GM19239 (cell line): ENCODE results near the gene CFAP299.

Experiments
- DNase-seq: peaks from one replicate; pipeline ENCODE4 v3.0.0; 2011; ENCODE audit warnings: low spot score; ENCODE audit not compliant: insufficient read length
- FAIRE-seq: peaks from 2 replicates; lab custom pipeline; 2011; peaks lifted over from hg19 to GRCh38; lab: Jason Lieb, UNC

CFAP299 gene

DNA sequence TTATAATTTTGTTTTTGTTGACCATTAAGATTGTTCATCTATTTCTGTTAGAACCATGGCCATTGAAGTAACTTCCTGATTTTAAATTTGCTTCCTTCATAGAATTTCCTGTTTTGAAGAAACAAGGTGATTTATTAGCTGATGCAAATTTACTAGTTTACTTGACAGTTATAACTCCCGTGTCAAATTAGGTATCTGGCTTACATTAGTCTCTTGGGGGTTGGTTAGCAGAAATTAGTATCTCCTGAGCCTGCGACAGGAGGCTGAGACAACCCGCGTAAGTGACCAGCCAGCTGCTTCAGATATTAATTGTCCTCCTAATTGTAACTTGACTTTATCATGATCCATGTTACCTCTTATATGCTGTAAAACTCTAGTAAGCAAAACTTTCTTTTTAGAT, 154.3 kb downstream of the CFAP299 start:
- no peak for DNase-seq
- FAIRE-seq, result no peak

DNA sequence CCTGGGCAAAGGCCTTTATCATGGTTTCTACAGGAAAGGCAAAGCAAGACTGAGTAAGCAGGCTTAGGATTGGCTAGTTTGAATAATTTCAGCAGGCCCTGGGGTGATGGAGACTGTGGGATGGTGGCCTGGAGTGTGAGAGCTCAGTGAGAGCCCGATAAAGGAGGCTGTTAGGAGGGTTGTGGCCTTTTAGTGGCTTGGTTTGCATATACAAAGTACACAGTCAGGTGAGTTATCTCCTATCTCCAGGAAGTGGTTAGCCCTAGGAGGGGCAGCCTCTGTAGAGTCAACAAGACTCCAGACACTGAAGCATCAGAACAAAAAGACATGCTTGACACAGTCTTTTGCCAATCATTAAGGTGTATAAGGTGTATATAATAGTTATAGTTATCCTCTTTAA, 157.2 kb downstream of the CFAP299 start:
- FAIRE-seq (no peak), DNase-seq (no peak)

DNA sequence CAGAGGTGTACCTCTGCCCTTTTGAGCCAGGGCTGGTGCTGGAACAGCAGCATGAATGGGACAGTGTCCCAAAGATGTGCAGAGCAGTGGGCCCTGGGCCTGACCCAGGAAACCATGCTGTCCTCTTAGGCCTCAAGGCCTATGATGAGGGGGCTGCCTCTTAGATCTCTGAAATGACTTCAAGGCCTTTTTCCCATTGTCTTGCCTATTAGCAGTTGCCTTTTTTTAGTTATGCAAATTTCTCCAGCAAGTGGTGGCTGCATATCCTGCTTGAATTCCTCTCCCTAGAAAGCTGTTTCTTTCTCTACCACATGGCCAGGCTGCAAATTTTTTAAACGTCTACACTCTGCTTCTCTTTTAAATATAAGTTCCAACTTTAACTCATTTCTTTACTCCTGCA, 160.3 kb downstream of the CFAP299 start:
- DNase-seq (no peak), FAIRE-seq (no peak)

DNA sequence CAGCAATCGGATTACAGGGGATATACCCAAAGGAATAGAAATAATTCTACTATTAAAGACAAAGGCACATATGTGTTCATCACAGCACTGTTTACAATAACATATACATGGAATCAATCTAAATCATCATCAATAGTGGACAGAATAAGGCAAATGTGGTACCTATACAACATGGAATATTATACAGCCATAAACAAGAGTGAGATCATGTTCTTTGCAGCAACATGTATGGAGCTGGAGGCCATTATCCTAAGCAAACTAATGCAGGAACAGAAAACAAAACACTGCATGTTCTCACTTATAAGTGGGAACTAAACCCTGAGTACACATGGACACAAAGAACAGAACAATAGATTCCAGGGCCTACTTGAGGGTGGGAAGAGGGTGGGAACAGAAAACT, 163.2 kb downstream of the CFAP299 start:
- FAIRE-seq, result no peak
- no peak for DNase-seq

DNA sequence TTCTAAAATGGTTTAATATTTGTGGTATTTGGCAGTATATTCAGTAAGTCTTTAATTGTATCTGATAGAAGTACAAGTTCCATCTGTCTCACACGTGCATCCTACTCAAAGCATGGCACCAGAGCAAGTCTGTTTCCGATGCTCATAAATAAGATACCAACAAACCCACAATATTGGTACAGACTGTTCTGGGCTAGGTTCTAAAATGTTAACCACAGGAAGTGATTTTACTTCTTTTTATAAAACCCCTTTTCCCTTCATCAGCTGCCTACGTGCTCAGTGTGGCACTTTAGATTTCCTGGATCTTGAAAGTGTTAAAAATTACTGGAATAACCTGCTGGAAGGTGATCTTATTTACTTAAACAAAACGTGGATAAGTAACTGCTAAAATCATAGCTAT, 165.1 kb downstream of the CFAP299 start:
- DNase-seq (no peak), FAIRE-seq (no peak)

DNA sequence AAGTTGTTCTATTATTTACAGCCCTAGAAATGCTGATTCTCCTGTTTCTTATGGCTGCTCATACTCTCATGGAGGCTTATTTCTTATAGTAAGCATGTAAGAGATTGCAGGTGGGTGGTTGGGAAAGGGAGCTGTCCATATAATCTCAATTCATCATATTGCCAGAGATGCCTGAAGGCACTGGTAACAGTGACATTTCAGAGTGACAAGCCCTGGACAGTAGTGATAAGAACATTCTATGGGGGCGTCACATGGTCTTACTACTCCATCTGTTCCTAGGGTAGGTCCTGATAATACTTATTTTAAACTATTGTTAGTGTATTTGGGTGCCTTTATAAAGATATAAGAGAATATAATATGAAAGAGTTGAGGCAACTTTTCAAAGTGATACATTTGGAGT, 171.5 kb downstream of the CFAP299 start:
- FAIRE-seq, result no peak

DNA sequence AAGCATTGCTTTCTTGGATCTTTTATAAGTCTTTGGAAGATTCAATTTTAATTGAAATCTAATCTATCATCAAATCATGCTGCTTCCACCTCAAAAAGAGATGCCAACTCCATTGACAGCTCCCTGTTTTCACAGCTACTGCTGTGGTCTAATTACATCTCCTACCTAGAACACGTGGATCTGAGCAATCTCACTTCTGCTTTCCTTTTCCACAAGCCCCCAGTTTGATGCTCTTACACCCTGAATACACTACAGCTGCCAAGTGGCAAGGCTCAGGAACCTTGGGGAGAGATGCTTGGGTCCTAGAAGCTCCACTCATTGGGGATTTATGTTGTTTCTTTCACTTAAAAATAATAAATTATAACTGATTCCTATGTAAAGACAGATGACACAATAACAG, 172.0 kb downstream of the CFAP299 start:
- no peak for DNase-seq
- no peak for FAIRE-seq

More for the DNA sequence above, 171.5 kb downstream of the CFAP299 start:
- DNase-seq, result no peak

DNA sequence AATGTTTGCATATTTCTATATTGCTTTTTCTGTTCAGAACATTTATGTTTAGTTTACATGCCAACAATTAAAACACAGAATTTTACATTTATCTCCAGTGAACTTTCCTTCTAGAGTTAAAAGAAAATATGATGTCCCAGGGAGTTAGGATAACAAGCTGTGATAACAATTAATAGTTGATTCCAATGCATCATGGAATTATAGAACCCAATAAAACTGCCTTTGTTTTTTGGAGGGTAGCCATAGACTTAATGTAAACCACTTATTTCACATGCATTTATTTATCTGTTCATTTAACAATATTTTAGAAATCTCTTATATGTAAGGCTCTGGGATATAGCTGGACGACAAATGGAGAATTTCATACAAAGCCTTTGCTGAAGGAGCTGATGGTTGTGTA, 180.0 kb downstream of the CFAP299 start:
- DNase-seq (no peak), FAIRE-seq (no peak)

DNA sequence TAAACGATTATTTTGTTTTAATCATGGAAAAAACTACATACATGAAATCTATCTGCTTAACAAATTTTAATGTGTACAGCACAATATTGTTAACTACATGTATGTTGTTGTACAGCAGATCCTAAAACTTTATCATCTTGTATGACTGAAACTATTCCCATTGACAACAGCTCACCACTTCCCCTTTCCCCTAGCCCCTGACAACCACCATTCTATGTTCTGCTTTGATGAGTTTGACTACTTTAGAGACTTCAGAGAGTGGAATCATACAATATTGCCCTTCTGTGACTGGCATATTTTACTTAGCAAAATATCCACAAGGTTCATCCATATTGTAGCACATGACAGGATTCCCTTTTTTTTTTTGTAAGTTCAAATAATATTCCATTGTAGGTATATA, 185.9 kb downstream of the CFAP299 start:
- FAIRE-seq, result no peak
- no peak for DNase-seq

DNA sequence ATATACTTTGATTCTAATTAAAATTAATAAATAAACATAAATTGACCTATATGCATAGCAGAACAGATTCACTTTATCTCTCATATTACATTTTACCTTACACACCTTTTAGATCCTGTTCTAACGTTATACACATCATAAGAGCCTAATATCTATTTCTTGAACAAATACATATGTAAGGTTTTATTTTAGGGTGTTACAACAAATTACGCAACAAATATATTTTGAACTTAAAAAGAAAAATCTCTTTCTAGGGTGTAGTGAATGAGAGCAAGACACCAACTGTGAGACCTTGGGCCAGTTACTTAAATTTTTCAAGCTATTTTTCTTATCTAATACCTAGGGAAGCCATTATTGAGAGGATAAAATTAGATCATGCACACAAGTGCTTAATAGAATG, 191.2 kb downstream of the CFAP299 start:
- FAIRE-seq (no peak), DNase-seq (no peak)

DNA sequence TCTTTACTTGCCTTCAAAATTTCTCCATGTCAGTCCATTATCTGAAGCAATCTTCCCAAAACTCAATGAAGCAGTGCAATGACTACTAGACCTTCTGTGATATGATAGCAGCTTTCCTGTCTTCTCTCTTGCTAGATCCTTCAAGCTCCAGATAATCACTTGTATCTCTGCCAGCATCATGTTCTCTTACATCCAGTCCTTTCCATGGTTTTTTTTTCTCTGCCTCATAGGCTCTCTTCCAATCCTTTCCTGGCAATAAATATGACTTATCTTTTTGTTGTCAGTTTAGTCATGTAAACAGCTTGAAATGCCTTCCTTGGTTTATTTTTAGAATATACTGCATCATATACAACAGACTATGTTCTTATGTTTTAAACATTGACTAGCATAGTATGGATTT, 193.5 kb downstream of the CFAP299 start:
- DNase-seq (no peak), FAIRE-seq (no peak)

DNA sequence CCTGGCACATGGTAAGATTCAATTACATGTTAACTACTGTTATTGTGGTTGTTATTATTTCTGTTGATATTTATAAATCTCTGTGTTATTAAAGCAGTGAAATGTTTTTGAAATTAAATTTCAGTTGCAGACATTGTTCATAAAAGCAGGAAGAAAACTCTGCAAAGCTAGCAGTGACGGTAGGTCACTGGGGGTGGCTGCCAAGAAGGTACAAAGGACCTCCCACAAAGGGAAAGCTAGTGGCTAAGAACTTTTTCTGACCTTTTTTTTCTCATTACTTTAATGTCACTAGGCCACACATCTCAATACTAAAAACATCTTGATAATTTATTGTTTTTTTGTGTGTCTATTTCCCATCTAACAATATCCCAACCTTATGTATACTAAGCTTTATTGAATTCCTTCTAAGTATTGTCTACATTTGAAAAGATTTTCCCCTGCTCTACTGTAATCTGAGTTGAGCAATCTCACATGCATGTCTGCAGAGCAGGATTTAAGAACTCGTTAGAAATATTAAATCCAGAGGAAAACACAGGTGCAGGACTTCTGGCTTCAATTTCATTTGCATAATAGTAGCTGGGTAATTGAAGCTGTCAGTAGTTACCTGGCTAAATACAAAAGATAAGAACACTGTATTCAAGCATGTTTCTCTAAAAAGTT, 197.3 kb downstream of the CFAP299 start:
- FAIRE-seq (no peak), DNase-seq (no peak)

DNA sequence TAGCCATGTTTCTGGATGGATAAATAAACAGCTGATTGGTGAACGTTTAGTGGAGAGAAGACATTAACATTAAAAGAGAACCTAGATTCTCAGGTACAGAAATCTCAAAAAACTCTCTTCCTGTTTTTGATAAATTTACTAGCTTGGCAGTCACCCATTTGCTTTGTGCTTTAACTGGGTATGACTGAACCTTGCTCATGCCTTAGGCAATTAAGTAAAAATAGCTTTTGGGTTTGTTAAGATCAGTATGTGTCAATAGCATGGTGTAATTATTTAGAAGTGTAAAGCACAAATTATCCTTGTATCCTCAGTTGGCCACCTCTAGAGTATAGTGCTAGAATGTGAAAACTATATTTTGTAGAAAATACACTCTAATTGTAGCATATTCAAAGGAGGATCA, 200.0 kb downstream of the CFAP299 start:
- no peak for FAIRE-seq
- DNase-seq, result no peak

DNA sequence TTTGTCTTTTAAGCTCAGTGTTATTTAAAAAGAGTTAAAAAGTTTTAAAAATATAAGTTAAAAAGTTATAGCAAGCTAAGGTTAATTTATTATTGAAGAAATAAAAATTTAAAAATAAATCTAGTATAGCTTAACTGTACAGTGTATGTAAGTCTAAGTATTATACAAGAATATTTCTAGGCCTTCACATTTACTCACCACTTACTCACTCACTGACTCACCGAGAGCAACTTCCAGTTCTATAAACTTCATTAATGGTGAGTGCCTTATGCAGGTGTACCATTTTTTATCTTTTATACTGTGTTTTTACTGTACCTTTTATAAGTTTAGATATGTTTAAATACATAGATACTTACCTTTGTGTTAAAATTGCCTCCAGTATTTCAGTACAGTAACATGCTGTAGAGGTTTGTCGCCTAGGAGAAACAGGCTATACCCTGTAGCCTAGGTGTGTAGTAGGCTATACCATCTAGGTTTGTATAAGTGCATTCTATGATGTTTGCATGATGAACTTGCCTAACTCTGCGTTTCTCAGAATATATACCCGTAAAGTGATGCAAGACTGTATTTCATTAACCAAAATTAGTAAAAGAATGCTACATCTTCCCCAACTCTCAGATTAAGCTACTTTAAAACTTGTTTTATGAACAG, 202.9 kb downstream of the CFAP299 start:
- FAIRE-seq, result no peak
- no peak for DNase-seq

DNA sequence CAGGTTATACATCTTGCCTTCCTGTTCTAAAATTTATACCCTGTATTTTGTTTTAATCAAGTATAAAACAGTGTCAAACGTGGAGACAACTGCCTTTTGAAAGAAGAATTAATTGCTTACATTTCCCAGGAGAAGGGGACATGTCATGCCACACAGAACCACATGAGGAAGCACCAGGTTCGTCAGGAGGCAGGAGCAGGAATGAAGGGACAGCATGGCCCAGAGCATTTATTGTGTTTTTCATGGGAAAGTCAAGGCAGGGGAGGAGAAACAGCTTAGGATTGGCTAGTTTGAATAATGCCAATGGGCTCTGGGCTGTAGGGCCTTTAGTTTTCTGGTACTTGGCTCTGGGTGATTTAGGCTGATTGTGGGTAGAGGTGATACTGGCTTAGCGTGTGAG, 203.7 kb downstream of the CFAP299 start:
- no peak for DNase-seq

DNA sequence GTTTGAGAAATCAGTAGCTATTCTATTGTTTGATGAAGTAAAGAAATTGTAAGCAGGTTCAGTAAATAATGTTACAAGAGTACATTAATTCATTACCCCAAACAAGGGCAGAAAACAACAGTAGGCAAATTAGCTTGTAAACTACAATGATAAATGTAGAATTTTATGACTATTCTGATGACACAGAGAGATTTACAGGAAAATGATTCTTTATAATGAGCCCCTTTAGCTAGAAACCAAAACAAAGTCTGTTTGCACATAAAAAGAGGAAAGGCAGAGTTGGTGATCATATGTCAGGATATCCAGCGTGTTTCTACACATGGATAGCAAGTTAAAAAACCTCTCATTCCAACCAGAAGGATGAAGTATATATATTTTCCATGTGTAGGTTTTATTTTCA, 204.8 kb downstream of the CFAP299 start:
- DNase-seq (no peak), FAIRE-seq (no peak)

More for the DNA sequence above, 203.7 kb downstream of the CFAP299 start:
- no peak for FAIRE-seq

DNA sequence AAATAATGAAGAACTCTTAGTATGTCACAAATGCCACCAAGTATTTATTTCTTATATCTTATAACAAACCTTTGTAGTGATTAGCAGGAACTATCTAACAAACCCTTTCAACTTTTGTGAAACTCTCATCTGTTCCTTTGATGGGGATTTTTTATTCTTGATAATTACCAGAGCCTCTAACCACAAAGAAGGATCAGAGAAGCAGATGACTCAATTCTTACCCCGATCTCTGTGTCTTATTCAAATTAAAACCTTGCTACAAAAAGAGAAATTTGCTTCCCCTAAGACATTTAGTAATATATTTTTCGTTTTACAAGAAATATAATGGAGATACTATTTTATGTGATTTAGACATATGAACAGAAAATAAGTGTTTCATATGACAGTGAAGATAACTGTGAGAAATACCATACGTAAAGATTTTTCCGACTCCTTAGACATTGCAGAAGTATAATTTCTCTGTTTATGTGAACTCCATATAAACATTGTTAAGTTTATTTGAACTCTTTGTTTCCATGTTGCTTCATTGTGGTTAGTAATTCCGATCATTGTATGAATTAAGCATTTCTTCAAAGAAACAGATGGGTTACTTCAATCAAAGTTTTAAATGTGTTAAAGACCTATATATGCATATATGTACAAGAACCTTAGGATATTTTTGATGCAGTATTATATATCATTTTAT, 205.4 kb downstream of the CFAP299 start:
- no peak for FAIRE-seq

DNA sequence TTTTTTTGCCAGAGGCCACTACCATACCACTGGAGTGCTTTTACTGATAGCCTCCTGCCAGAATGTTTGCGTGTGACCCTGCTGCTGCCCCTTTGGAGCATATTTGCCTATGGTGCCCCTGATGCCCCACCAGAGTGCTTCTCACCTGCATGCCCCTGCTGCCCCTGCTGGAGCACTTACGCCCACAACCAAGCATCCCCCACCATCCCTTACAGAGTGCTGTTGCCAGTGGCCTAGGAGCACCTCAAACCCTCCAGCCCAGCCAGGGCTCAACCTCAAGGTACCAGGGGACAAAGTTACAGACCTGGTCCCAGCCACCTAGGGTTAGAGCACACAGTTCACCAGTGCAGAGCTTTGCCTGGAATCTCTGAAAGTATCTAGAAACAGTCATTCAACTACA, 207.2 kb downstream of the CFAP299 start:
- no peak for FAIRE-seq
- no peak for DNase-seq

More for the DNA sequence above, 205.4 kb downstream of the CFAP299 start:
- DNase-seq, result no peak

DNA sequence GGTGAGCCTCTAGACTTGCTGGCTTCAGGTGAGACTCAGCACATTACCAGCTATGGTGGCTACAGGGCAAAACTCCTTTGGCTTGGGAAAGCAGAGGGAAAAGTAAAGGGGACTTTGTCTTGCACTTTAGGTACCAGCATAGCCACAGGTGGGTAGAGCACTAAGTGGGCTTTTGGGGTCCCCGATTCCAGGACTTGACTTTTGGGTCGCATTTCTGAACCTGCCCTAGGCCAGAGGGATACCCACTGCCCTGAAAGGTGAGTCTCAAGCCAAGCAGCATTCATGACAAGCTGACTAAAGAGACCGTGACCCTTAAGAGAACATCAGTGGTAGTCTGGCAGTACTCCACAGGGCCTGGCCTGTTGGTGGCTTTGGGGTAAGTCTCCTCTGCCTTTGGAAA, 224.8 kb downstream of the CFAP299 start:
- no peak for DNase-seq
- no peak for FAIRE-seq

DNA sequence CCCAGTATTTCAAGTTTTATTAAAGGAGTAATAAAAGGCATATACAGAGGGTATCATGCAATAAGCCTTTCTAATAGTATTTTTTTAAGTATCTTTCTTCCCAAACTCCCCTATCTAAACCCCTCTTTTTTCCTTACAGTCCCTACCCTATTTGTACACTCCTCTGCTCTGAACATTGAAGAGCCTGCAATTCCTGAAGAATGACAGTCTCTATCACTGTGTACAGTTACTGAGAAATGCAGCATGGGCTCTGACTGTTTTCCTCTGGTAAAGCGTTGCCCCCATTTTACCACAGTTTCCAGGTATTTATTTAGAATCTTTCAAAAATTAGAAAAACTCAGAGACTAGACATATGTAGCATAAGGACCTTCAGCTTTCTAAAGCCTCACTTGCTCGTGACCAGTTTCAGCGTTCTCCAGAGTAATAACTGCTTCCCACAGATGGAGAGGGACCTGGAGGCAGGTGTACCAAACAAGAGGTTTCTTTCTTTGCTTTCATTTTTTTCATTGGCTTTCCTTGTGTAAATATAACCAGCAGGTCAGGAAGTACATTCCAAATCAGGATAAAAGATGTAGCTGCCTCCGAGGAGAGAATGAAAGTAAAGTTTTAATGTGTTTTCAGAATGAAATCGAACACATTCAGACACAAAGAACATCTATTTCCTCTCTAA, 230.8 kb downstream of the CFAP299 start:
- no peak for DNase-seq
- FAIRE-seq, result no peak

DNA sequence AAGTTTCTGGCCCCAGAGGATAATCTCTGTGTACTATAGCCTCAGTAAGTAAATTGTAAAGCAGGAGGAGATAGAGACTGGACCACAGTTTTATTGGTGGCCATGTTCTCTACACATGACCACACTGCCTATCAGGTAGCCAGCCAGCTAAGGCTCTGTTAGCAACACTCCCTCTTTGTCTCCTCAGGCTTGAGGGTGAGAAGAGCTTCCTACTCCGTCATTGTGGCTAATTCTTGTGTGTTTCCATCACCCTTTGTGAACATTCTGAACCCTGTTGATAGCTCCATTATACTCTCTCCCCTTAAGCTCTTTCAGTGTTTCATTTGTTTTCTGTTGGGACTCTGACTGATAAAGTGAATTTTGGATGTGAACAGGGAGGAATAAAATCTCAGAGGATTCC, 233.4 kb downstream of the CFAP299 start:
- no peak for DNase-seq
- no peak for FAIRE-seq
